ENCODE measurements around the gene ATE1.

DNA sequence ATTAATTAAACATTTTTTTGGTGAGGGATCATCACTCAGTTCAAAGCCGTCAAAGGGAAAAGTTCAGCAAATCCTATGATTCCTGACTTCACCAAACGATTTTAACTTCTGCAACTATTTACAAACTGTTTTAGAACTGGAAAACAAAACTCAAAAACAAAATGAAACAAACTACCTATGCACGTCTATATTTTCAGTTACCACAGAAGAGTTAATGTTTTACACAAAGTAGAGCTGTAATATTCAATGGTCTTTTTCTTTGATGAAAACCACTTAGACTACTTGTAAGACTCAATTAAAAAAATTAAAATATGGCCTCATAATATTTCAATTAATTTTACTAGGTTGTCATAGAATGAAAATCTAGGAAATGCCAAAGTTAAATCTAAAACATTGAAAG lies 131.5 kb downstream of the ATE1 start:
- TF ChIP-seq, protein P1, sequence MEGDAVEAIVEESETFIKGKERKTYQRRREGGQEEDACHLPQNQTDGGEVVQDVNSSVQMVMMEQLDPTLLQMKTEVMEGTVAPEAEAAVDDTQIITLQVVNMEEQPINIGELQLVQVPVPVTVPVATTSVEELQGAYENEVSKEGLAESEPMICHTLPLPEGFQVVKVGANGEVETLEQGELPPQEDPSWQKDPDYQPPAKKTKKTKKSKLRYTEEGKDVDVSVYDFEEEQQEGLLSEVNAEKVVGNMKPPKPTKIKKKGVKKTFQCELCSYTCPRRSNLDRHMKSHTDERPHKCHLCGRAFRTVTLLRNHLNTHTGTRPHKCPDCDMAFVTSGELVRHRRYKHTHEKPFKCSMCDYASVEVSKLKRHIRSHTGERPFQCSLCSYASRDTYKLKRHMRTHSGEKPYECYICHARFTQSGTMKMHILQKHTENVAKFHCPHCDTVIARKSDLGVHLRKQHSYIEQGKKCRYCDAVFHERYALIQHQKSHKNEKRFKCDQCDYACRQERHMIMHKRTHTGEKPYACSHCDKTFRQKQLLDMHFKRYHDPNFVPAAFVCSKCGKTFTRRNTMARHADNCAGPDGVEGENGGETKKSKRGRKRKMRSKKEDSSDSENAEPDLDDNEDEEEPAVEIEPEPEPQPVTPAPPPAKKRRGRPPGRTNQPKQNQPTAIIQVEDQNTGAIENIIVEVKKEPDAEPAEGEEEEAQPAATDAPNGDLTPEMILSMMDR (conservative IDR thresholded peaks at IDR 0.05) = no peak
- TF ChIP-seq ZFX (IDR thresholded peaks at IDR 0.05) = no peak
